Stimulated activated CD4-positive, alpha-beta T cell treated with anti-CD3 and anti-CD28 coated beads, Interleukin-1b, Interleukin-23, amount 100 ng/mL, for 1 hour (primary cell): ENCODE measurements around the gene TFDP1.

Source experiments
- DNase-seq, 2 donors: peaks; one replicate each; pipeline ENCODE4 v3.0.0-alpha.2; 2020; ENCODE audit warnings: low read depth in 2 of 2

The TFDP1 gene

DNA sequence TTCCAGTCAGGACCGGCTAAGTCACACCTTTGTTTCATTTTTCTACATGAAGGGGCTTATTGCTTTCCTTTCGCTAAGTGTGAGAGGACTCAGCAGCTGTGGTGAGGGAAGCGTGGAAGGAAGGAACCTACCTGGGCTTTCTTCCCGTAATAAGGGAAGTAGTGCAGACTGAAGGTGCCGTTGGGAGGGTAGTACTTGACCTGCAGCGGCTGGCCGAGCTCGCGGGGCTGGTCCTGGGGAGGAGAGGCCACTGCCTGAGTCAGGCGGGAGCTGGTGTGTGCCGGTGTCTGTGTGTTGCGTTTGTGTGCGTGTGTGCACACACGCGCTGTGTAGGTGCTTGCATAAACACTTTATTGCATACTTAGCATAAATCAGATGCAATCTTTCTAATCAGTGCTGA lies 65.7 kb downstream of the TFDP1 start:
- no peak for DNase-seq

DNA sequence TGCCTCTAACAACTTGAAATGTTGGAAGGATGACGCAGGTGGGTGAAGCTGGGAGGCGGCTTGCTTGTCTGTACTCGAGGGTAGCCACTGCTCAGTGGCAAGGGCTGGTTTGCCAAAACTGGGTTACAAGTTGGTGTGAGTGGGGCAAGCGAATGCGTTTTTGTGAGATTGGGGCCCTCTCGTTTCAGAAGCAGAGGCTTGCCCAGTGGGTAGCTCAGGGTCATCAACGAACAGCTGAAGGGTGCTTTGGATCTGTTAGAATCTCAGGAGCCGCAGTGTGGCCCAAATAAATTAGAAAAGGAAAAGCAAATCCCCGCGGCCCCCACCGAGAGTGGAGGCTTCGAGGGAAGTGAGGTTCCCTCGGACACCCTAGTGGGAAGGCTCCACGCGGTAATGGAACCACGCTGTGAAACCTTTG lies 66.2 kb downstream of the TFDP1 start:
- no peak for DNase-seq

DNA sequence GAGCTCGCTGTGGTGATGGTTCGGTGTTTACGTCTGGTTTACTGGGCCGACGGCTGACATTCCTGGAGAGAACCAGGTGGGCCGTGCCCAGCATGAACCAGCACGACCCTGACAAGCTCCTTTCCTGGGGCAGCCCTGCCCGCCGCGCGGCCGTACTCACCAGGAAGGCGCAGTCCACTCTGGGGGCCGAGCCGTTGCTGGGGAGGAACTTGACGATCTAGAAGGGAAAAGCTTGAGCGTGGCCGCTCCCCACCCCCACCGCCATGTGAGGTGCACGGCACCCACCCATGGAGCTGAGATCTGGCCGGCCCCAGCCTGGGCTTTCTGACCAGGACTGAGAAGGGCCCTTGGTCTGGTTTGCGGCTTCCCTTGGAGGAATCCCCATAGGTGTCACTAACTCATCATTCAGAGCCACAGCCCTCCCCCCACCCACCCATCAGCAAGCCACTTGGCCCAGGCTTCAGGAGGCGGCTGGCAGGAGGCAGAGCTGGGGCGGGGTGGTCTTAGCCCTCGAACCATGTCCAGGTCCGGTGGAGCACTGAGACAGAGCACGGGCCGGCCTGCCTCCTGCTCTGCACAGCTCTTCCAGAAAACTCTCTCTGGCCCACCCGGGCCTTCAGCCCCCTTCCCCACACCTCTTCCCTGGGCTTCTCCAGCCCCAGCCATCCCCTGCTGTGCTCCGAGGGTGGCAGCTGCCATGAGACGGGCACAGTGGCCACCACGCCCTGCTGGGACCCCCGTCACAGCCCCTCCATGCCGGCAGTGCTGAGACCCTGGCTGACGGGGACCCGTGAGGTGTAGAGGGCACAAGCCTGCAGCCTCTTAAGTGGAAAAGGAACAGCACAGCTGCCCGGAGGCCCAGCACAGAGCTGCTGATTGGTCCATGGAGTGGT lies 67.2 kb downstream of the TFDP1 start:
- DNase-seq = no peak

DNA sequence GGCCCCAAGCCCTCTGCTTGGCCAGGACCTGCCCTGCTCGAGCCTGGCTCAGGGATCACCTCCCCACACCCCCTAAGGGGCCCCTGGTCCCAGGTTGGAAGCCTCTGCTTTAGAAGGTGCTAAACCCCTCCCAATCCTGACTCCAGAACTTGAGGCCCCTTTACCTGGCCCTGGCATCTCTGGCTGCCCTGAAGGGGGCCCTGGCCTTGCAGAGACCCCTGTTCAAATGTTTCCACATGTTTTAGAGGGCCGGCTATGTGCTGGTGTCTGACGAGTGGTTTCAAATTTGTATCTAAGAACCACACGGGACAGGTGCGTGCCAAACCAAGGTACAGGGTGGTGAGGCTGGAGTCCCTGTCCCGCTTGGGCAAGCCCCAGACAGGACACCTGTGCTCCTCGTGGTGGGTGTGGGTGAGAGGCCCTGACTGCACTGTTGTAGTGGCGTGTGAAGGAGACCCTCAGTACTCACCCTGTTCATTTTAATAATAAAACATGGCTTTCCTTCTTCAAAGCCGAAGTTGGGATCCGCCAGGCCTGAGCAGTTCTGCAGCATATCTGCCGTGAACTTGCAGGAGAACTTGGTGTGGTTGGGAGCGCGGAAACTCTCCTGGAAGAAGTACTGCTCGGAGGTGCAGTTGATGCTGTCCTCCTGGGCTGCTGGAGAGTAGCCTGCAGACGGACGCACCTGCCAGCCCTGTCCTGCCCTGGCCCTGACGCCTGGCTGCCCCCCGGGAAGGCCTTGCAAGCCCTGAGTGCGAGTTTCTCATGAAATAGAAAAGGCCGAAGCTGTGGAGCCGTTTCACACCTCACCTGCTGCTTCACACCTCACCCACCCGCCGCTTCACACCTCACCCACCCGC lies 68.1 kb downstream of the TFDP1 start:
- no peak for DNase-seq

DNA sequence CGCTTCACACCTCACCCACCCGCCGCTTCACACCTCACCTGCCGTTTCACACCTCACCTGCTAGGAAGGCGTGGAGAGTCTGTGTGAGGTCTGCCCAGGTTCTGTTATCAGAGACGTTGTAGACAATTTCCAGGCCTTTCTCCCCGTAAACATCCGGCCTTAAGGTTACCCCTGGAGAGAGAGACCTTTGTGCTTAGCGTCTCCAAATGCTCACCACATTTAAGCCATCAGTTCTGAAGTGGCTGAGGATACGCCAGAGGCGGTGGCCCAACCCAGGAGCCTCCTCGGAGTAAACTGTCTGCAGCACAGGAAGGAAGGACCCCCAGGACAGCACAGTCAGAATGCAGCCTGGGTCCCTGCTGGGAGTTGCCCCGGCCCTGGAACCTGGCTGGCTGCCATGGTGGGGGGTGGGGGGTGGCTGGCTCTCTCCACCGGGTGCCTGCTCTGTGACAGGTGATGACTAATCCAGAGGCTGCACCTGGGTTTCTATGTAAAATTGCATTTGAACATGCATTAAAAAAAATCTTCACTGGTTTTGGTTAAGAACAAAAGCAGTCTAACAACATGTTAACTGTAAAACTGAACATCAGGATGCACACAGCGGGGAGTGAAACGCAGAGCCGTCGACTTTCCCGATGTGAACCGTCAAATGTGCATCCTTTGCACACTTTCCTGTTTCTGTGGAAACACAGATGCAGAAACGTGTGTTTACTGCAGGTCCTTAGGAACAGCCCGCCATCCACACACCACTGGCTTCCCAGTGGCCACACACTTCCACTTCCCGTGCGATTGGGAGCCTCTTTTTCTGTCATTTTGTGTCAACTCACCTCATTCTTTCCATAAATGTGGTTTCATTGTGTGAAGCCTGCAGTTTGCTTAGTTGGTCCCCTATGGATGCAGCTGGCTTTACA lies 69.0 kb downstream of the TFDP1 start:
- no peak for DNase-seq

DNA sequence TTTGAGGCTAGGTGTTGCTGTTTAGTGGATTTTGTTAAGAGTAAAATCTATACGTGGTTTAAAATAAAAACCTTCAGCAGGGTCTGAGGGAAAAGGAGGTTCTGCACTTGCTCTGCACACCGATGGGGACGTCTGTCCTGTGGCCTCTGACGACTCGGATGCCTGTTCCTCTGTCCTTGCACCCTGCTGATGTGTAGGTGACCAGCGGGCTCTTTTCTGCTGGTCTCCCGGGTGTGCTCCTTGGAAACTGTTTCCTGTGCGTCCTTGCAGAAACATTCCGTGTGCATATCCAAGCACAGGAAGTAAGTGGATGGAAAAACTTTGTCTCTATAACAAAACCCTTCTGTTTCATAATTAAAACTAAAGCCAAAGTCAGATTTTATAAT lies 69.6 kb downstream of the TFDP1 start:
- no peak for DNase-seq

DNA sequence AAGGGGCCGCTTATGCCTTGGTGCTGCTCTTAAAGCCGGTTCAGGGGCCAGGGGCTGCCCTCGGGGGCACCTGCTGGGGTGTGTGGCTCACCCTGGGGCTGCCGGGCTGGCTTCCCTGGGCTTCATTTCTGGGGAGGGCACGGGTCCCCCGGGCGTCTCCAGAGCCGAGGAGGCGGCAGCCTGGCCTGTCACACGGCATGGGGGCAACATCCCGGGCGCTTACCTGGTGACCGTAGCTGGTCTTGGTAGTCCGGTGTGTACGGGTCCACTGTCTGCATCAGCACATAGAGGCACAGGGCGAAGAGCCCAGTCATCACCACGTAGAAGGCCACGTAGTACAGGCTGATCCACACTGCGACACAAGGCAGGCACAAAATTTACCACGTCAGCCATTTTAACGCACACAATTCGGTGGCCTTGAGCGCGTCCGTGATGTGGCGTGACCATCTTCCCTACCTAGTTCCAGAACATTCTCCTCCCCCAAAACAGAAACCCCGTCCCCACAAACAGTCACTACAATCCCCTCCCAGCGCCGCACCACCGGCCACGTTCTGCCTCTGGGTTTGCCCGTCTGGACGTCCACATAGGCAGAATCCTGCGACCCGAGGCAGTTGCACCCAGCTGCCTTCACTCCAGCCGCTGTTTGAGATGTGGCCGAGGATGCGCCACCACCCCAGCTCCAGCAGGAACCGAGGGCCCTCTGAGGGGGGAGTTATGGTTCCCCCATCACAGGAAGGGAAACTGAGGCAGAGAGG lies 70.2 kb downstream of the TFDP1 start:
- DNase-seq = no peak

DNA sequence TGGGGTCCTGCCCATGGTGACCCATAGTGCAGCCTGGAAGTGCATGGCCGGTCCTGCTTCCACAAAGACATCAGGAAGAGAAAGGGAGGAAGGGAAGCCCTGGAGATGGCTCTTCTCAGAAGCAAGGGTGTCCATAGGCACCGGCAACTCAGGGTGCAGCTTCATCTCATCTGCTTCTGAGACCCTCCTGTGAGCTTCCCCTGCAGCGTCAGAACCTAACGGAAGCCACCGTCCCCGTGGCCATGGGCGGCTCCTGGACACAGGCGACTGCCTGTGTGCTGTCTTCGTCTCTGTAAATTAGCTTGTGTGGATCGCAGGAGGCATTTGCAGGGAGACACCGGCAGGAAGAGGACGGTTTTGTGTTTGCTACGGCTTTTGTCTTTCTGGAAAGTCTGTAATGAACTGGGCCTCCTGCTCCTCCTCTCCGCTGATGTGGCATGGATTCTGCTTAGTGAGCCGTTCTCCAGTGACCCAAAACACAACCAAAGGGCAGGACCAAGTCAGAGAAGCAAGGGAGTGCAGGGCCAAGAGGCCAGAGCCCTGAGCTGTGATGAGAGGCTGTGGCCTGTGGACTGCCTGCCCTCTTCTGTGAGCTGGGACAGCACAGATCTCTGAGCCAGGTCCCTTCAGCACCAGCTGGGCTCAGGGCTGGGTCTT lies 70.9 kb downstream of the TFDP1 start:
- no peak for DNase-seq

DNA sequence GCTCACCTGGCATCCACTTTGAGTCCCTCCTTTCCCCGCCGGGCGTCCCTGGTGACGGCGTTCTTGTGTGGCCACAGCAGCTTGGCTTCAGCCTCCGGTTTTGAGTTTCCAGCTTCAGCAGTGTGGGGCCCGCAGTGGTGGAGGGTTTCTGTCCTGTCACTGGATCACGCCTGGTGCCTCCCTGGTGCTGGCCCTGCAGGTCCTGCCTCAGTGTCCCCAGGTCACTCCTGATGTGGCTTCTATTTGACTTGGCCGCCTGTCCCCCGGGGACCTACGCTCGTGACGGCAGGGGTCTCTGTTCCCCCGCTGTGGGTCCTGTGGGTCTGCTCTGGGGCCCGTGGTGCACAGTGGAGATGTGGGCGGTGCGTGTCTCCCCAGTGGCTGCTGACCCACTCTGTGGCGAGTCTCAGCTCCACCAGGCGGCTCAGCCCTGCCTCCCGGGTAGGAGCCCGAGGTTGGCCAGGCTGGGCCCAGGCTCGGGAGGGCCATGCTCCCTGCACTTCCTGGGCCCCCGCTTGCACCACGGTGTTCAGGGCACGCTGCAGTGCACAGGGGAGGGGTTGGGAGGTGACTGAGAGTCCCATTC lies 71.5 kb downstream of the TFDP1 start:
- DNase-seq = no peak

DNA sequence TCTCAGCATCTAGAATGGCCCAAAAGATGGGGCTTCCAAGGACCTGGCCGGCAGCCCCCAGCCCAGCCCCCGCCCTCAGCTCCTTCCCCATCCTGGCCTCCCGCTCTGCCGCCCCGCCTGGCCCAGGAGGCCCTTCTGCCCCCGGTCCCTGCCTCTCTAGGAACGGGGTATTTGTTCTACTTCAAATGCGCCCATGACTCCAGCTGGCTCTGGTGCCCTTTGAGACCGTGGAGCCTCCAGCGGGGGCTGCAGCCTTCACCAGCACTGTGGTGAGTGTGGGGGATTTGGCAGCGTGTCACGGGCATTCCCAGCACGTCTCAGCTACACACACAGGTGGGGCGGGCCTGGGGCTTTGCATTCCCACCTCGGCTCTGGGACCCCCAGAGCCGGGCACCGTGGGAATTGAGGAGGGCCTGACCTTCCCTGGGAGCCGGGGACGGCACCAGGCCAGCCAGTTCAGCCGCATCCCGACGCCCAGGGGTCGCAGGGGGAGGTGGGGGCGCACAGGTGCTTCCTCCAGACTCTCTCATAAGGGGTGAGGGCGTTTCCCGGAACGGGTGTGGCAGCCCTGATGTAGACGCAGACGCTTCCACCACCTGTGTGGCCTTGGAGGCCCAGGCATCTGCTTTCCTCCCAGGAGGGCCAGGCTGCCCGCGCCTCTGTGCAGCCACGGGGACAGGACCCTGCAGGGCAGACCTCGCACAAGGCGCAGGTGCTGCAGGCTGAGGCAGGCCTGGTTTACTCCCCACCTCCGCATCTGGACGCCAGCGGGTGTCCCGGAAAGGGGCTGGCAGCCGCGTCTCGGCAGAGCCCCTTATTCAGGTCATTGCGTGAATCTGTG lies 72.5 kb downstream of the TFDP1 start:
- DNase-seq = no peak

DNA sequence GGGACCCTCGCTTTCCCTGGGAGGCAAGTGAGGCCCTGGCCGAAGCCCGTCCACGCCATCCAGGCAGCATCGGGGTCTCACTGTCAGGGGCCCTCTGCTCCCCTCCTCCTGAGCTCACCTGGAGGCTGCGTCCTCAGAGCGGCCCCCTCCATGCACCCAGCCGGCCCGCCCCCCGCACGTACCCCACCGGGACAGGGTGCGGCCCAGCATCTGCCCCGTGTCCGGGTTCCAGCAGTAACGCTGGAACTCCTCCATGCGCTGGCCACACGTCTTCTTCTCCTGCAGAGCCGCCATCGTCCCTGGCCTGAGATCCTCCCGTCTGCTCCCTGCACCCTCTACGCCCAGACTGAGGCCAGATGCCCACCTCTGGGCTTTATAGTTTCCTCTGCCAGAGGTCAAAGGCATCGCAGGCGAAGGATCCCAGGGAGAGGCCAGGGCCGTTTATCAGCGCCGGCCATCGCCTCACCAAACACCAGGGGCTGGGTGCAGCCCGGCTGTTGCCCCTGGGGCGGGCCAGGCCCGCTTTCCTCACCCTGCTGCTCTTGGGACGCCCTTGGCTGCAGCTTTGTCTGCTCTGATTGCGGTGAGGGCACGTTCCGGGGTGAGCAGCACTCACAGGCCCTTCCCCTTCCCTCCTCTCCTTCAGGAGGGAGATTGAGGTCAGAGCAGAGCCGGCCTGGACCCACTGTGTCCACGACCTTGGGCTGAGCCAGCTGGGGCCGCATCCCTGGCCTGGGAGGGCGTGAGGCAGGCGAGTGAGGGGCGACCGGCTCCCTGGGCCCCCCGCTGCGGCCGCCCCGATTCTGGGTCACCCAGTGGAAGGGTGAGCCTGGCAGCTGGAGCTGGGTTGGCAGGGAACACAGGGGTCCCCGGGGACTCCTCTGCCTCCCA lies 73.5 kb downstream of the TFDP1 start, which contains the start of gene ATP4B:
Gene ATP4B (minus strand): TSS at position 348 of the 891 bp plus-strand sequence. CDS start 54 bp downstream, at position 294.
- DNase-seq = no peak

DNA sequence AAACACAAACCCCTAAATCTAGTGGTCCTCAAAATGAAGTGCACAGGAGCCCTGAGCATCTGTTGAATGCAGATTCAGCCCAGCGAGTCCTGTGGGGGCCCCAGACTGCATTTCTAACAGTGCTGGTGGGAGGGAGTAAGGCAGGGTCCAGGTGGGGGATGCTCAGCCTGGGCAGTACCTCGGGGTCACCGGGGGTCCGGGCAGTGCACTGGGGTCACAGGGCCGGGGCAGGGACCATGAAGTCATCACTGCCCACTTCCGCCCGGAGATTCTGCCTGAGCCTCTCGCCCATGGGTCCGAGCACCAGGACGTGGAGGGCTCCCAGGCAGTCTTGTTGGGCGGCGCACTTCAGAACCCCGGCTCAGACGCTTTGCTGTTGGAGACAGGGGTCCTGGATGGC lies 74.3 kb downstream of the TFDP1 start:
- DNase-seq = no peak

DNA sequence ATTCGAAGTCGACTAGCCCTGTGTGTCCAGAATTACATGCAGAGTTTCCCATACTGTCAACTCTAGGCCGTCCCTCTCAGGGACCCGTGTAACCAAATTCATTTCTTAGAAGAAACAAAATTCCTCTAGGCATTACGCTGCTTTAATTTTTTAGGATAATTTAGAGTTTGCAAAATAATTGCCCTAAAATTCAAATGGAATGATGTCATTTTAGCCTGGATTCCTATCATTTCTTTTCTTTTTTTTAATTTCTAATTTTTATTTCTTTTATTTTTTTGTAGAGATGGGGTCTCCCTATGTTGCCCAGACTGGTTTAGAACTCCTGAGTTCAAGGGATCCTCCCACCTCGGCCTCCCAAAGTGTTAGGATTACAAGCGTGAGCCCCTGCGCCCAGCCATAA lies 74.8 kb downstream of the TFDP1 start:
- no peak for DNase-seq

DNA sequence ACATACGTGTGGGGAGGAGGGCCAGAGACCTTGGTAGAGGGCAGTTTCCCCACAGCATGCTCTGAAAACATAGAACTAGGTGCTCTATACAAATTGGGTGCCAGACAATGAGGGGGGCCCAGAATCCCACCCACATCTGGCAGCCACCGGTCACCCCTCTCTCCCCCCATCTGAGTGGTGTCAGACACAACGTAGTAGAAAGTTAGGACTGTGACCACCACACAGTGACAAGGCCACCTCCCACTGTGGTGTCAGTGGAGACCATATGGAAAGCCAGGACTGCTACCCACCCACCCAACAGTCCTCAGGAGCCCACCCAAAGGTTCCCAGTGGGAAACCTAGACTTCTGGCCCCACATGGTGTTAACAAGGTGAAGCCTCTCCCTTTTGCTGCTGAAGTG lies 75.5 kb downstream of the TFDP1 start:
- no peak for DNase-seq

DNA sequence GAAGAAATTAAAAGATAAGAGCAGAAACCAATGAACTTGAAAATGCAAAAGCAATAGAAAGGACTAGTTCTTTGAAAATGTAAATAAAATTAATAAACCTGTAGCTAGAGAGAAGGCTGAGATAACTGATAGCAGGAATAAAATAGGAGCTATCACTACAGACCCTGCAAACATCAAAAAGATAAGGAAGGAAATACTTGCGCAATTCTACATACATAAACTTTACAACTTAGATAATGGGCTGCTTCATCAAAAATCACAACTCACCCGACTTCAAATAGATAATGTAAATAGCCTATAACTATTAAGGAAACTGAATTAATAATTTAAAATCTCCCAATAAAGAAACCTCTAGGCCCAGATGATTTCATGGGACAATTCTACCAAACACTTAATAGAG lies 77.0 kb downstream of the TFDP1 start:
- no peak for DNase-seq

DNA sequence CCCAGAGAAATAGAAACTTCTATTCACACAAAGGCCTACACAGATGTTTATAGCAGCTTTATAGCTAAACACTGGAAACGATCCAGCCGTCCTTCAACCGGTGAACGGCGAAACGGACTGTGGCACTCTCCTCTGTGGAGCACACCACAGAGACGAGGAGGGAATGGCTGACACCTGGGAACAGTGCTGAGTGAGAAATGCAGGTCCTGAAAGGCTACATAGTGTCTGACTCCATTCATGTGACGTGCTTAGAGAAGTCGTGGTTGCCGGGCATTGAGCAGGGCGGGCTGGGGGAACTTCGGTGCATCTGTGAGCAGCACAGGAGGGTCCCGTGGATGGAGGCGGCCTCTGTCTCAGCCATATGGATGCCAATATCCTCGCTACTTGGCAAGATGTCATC lies 79.4 kb downstream of the TFDP1 start:
- no peak for DNase-seq

DNA sequence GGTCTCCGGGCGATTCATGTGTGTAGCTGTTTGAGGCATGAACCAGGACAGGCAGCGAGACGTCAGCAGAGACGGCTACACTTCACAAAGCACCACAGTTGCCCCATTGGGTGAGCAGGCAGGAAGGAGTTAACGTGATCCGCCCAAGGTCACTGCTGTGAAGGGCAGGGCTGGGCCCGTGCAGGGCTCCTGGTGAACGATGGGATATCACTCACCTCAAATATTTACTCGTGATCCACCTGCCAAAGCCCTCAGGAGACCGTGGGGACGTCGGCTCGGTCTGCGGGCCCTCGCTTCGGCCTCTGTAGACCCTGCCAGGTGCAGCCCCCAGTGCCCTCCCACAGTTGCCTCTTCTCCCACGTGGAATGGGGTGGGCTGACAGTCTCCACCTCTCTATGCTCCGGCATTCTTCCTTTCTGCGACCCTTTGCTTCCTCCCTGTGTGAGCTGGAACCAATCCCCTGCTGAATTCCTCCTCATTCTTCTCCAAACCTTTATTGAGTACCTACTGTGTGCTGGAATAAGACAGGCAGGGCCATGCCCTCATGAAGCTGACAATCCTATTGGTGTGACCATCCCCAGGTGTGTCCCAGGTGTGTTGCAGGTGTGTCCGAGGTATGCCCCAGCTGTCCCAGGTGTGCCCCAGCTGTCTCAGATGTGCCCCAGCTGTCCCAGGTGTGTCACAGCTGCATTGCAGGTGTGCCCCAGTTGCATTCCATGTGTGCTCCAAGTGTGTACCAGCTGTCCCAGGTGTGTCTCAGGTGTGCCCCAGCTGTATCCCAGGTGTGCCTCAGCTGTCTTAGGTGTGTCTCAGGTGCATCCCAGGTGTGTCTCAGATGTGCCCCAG lies 80.4 kb downstream of the TFDP1 start:
- no peak for DNase-seq
